HepG2 (cell line): ENCODE measurements around the gene EPHA6.
"Not testable (repeated sequence)": the region's sequence is repeated elsewhere in the genome, so short reads cannot be mapped to it uniquely, and the experiment has no call there.

ENCODE experiments used
- CTCF ChIP-seq: sonication (generic); formaldehyde crosslinking; IDR thresholded peaks from 2 replicates; pipeline ENCODE4 v1.5.0; 2020; ENCODE audit warnings: mild to moderate bottlenecking, missing genetic modification reagents, moderate library complexity
- MAX ChIP-seq: IDR thresholded peaks from 2 replicates; pipeline ENCODE4 v1.6.1; 2012; ENCODE audit warnings: inconsistent platforms
- POLR2A ChIP-seq, 2 experiments: IDR thresholded peaks; 2 replicates each; pipeline ENCODE4 v1.6.1; 2011; ENCODE audit warnings: low read depth in 2 of 2, low read length in 2 of 2, mild to moderate bottlenecking in 1 of 2, moderate library complexity in 1 of 2; ENCODE audit not compliant: insufficient read depth in 1 of 2
- STAT6 ChIP-seq: sonication (generic); formaldehyde crosslinking; IDR thresholded peaks from 2 replicates; pipeline ENCODE4 v1.4.0; 2020; ENCODE audit warnings: missing genetic modification reagents, mild to moderate bottlenecking, borderline replicate concordance
- ZHX1 ChIP-seq: sonication (generic); formaldehyde crosslinking; IDR thresholded peaks from 2 replicates; pipeline ENCODE4 v1.8.1; 2022; ENCODE audit warnings: low read depth, mild to moderate bottlenecking, missing genetic modification reagents

GRCh38 chr3:96983716-96984115 is 169.3 kb downstream of the EPHA6 start:
- not testable (repeated sequence) for TF ChIP-seq ZHX1 (CRISPR knock-in tag); CTCF (CRISPR knock-in tag); MAX; POLR2A (IDR thresholded peaks at IDR 0.05; ENCODE audit: insufficient read depth in 1 of 2, low read depth in 2 of 2, low read length in 2 of 2); STAT6 (CRISPR knock-in tag)
